GM10248 (cell line): ENCODE measurements around the gene TPRA1.

Source experiments
- CTCF ChIA-PET: fragments of 300-600 bp; sonication (Branson Sonifier 250); formaldehyde crosslinking; extraction: SDS; loops from one replicate; lab custom pipeline; 2021; ENCODE audit warnings: antibody characterized with exemption; lab: Yijun Ruan, JAX
- POLR2A ChIA-PET: fragments of 350-650 bp; sonication (Branson Sonifier 250); formaldehyde crosslinking; extraction: SDS; loops from one replicate; lab custom pipeline; 2020; ENCODE audit warnings: antibody characterized with exemption; lab: Yijun Ruan, JAX
- DNase-seq: peaks from one replicate; pipeline ENCODE4 v3.0.0; 2012; ENCODE audit errors: extremely low spot score
- CTCF ChIP-seq: IDR thresholded peaks from 2 replicates; pipeline ENCODE4 v1.5.1; 2012; ENCODE audit warnings: mild to moderate bottlenecking, low read depth; ENCODE audit errors: extremely low read depth, missing control alignments, control extremely low read depth

Gene TPRA1

GRCh38 chr3:127546970-127547733 lies 43.4 kb downstream of the TPRA1 start:
- DNase-seq, result no peak
- ChIA-PET CTCF (interaction anchor here (0.7 to 6.3 kb wide), 31 partner anchors 8 to 1081 kb away, joined by 3 to 42 read pairs (median 4); partner anchors contain the start of gene ZXDC), POLR2A (no interaction called here)
- no peak for TF ChIP-seq CTCF

GRCh38 chr3:127546554-127546953 lies 44.0 kb downstream of the TPRA1 start:
- CTCF ChIA-PET, result interaction anchor here (0.6 to 6.3 kb wide), 24 partner anchors 8 to 1409 kb away, joined by 3 to 42 read pairs (median 5); partner anchors contain the start of gene ZXDC
- POLR2A ChIA-PET, result interaction anchor here (0.6 kb wide), 1 partner anchor 1184 kb away, joined by 3 read pairs; no protein-coding TSS in a partner anchor
- TF ChIP-seq CTCF, result no peak
- DNase-seq, result no peak

- TF ChIP-seq CTCF, result no peak
- CTCF ChIA-PET, result interaction anchor here (0.6 to 6.3 kb wide), 22 partner anchors 8 to 1409 kb away, joined by 3 to 42 read pairs (median 5); partner anchors contain the start of genes PLXNA1 and ZXDC
- POLR2A ChIA-PET, result interaction anchor here (0.6 kb wide), 1 partner anchor 1184 kb away, joined by 3 read pairs; no protein-coding TSS in a partner anchor
Measured at GRCh38 chr3:127545711-127546457, 44.6 kb downstream of the TPRA1 start.

GRCh38 chr3:127545216-127545615 lies 45.3 kb downstream of the TPRA1 start:
- ChIA-PET CTCF (interaction anchor here (1.1 to 6.3 kb wide), 20 partner anchors 9 to 1408 kb away, joined by 3 to 42 read pairs (median 4); no protein-coding TSS in a partner anchor), POLR2A (no interaction called here)
- no peak for DNase-seq
- TF ChIP-seq CTCF, result no peak

More at GRCh38 chr3:127545711-127546457, 44.6 kb downstream of the TPRA1 start:
- DNase-seq, result no peak

- no peak for DNase-seq
- TF ChIP-seq CTCF, result no peak
- ChIA-PET POLR2A (no interaction called here), CTCF (interaction anchor here (0.6 to 6.3 kb wide), 28 partner anchors 9 to 1408 kb away, joined by 3 to 42 read pairs (median 4); no protein-coding TSS in a partner anchor)
Measured at GRCh38 chr3:127544803-127545201, 45.7 kb downstream of the TPRA1 start.
